Stimulated activated CD4-positive, alpha-beta T cell treated with anti-CD3 and anti-CD28 coated beads, Interleukin-2, amount 100 ng/mL, for 4 hours (primary cell): ENCODE measurements around the gene HINT2.

Source experiments
- DNase-seq: peaks from one replicate; pipeline ENCODE4 v3.0.0-alpha.2; 2020; ENCODE audit warnings: low read depth

Gene HINT2

DNA sequence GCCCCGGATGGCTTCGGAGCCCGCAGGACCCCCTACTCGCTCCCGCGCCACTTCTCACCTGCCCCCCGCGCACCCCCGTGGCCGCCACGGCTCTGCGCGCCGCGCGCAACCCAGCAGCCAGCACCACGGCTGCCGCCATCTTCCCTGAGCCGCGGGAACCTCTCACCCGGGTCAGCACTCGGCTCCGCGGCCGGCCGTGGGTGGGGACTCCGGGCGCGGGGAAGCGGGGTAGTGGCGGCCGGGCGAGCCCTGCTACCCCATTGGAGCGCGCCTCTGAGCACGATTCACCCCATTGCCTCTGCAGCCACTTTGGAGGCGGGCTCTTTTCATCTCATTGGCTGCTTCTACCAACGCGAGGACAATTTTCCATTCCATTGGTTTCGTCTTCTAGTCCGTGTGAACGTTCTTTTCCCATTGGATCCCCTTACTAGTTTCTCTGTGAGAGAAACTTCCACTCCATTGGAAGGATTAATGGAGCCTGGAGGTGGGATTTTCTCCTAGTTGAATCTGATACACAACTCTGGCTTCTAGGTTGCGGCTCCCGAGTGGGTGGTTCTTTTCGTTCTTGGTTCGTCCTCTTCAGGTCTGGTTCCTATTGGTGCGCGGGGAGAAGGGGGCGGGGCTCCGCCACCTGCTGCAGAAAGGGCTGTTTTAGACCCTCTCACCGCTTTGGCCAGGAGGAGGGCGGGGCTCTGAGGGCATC, at the start of gene HINT2:
TSS of gene HINT2 (minus strand) at position 202 of the 703 bp plus-strand sequence. CDS start at position 139, 63 bp downstream.
- peak; percentile 96 for DNase-seq

DNA sequence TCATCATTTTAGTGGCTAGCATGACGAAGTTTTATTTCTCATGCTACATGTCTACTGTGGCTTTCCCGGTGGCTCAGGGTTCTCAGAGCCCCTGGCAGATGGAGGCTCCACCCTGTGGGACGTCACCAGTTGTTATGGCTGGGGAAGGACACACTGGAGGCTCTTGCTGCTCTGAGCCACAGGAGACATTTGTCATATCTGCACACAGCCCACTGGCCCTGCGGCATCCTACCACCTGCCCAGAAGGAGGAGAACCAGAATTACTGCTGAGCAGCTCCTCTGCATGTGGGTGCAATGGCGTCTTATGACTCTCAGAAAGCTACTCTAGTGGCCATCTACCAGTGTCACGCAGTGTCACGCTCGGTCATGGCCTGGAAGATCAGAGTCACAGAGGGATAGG, 48.7 kb upstream of the HINT2 start:
- no peak for DNase-seq

- no peak for DNase-seq
Measured at GRCh38 chr9:35862328-35862727, 47.5 kb upstream of the HINT2 start.

DNA sequence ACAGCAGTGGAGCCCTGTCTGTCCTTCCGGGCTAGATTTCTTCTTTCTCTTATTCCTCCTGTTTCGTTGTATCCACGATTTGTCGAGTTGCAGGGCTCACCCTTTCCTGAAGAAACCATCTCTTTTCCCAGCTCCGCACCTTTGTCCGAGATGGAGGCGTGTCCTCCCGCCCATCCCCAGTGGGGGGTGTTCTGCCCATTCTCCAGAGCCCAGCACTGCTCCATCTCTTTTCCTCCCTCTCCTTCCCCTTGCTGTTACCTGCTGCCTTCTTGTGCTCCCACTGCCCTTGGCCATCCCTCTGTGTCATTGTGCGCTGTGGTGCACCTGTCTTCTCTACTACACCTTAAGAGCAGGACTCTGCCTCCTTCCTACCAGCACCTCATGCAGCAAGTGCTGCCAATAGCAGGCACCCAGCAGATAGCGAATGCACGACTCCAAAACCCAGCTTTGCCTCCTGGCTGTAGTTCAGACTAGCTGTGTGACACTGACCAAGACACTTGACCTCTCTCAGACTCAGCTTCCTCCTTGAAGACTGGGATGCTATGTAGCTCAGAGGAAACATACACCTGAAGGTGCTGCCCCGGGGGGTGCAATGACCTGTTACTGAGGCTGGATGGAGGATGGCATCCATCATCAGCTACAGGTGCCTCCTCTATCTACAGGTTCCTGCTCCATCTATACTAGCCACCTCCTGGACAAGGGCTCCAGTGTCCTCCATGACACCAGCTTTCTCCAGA, 46.5 kb upstream of the HINT2 start:
- no peak for DNase-seq

DNA sequence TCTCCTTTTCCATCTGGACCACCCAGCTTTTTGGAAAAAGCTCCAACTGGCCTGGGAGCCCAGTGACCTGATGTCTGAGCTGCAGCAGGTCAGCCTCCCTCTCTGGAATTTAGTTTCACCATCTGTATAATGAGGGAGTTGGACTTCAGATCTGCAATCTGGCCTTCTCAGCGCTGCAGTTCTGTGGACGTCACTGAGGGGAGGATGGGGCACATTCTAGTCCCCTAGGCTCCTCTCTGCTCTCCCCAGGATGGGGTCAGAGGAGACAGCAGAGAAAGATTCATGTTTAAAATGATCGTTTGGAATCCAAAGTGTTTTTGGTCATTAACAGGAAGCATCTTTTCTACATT, 45.1 kb upstream of the HINT2 start:
- no peak for DNase-seq

GRCh38 chr9:35859310-35859989, 44.6 kb upstream of the HINT2 start:
- no peak for DNase-seq

DNA sequence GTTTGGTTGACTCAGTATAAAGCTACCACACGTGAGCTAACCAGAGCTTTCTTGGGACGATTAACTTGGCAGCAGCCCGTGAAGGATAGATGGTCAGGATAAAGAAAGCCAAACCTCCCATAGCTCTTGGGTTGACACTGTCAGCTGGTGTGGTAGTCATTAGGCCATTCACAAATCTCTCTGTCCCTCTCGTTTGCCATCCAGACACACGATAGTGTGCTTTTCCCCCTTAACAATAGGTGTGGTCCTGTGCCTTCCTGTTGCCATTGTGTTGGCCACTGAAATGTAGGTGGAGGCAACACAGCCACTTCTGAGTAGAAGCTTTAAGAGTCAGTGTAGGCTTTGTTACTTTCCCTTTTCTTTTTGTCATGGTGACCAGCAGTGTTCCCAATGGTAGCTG, 43.6 kb upstream of the HINT2 start:
- no peak for DNase-seq

DNA sequence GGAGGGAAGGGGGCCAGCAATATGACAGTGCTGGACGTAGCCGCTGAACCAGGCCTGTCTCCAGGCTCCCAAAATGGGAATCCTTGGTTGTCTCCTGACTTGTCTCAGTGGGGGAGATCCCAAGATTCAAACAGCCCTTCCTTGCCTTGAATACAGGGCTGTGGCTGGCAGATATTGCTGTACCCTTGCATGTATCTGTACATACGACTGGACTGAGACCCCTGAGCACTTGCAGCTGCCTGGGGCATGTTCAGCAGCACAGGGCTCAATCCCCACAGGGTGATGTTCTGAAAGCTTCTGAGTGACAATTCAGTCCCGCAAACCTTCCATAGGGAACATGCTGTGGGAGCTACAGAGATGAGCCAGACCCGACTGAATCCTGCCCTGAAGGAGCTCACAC, 42.0 kb upstream of the HINT2 start:
- DNase-seq: no peak

DNA sequence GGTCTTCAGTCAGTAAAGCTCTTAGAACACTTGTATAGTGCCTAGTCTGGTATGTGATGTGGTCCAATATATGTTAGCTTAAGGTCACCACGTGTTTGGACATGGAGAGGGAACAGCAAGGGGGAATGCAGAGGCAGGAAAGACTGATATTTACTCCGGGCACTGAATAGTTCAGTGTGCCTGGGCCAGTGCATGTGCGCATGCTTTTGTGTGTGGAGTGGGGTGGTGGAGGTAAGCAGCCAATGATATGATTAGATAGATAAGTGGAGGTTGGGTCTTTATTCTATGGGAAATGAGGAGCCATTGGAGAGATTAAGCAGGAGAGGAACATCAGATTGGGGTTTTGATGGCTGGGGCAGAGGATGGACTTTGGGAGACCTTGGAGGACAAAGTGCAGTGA, 41.4 kb upstream of the HINT2 start:
- DNase-seq: no peak

GRCh38 chr9:35854091-35854762, 39.4 kb upstream of the HINT2 start:
- no peak for DNase-seq

DNA sequence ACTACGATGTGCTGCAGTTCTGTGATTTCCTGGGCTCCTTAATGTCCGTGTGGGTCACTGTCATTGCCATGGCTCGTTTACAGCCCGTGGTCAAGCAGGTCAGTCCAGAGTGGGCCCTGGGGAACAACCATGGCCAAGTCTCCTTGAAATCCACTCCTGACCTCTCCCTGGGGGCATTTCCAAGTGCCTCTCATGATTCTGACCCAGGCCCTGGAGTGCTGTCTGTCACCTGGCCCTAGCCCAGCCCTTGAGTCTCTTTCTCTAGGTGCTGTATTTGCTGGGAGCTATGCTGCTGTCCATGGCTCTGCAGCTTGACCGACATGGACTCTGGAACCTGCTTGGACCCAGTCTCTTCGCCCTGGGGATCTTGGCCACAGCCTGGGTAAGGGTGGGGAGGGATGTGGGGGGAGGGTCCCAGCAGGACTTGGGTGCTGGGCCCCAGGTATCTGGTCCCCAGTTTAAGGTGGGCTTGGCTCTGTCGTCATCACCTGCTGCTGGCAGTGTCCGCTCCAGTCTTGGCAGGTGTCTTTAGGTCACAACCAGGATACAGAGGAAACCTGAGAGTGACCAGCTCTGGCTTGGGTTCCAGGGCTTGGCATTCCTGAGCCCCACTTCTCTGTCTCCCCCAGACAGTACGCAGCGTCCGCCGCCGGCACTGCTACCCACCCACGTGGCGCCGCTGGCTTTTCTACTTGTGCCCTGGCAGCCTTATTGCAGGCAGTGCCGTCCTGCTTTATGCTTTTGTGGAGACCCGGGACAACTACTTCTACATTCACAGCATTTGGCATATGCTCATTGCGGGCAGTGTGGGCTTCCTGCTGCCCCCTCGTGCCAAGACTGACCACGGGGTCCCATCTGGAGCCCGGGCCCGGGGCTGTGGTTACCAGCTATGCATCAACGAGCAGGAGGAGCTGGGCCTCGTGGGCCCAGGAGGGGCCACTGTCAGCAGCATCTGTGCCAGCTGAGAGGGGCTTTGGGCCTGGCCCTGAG, 38.3 kb upstream of the HINT2 start:
- DNase-seq: no peak

DNA sequence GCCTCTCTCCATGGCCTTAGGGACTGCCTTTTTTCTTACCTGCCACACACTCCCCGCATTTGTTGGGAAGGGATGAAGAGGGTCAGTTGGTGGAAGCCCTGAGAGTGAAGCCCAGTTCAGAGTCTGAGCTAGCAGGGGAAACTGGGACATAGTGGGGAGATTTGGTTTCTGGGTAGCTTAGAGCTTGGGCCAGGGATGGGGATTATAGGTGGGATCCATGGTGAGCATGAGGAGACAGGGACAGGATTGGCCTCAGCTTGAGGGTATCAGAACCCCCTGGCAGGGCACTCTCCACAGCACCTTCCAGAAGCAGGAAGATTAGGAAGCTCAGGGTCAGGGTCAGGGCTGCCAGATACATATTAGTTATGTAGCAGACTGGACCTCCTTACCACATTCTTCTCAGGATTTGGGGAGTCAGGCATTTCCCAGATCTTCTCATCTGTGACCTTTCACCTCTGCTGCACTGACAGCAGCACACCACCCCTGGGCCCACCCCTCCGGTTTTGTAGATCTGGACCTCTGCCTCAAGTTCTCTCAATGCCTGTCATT, 37.5 kb upstream of the HINT2 start:
- no peak for DNase-seq

DNA sequence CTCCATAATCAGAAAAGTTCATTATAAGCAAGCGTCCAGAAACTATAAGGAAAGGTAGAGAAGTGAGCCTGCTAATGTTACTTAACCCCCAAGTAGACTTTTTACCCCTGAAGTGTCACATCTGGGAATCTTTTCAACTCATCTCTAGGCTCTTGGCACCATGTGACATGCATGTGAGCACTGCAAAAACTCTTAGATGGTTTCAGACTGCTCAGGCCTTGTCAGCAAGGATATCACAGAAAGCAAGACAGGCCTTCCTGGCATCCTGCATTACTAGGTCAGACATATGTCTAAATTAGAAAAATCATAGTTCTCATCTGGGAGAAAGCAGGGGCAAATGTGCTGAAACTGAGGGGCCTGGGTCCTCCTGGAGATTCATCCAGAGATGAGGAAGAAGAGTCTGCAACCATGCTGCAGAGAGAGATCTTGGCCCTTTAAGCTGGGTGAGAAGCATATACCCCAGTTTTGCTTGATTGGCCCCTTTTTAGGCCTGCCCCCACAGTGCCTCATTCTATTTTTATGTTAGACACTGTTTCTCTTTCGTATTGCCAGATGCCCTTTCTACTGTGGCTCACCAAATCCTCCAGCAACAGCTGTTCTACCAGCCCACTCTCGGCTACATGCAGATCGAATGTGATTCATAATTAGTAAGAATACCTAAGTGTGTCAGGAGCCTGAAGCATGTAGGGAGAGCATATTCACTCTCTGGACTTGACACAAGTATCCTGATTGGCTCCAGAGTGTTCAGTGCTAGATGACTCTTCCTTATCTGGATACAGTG, 33.1 kb upstream of the HINT2 start:
- DNase-seq: no peak

DNA sequence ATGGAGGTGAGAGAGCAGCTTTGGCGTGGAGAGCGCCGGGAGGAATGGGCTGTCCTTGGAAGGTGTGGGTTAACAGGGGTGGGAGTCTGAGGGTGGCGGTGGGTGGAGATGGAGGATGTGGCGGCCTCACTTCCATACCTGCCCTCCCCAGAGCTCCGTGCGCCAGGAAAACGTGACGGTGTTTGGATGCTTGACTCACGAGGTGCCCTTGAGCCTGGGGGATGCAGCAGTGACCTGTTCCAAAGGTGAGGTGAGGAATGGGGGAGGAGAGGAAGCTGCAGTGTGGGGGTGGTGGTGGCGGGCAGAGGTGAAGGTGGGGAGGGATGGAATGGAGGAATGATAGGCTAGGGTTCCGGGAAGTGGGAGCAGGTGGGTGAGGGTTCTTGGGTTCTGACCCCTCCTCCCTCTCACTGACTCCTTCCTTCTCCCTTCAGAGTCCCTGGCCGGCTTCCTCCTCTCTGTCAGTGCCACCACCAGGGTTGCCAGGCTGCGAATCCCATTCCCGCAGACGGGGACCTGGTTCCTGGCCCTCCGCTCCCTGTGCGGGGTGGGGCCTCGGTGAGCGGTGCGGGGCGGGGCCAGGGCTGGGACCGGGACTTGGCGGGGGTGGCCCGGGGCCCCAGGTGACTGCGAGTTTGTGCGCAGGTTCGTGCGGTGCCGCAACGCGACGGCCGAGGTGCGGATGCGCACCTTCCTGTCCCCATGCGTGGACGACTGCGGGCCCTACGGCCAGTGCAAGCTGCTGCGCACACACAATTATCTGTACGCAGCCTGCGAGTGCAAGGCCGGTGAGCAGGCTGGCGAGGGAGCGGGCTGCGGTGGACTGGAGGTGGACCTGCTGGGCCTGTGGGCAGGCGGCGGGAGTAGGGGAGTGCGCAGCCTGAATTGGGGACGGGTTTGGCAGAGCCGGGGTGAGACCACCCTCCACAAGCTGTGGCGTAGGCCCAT, 31.3 kb upstream of the HINT2 start:
- no peak for DNase-seq

- DNase-seq: no peak
Measured at GRCh38 chr9:35844628-35845270, 29.9 kb upstream of the HINT2 start.

DNA sequence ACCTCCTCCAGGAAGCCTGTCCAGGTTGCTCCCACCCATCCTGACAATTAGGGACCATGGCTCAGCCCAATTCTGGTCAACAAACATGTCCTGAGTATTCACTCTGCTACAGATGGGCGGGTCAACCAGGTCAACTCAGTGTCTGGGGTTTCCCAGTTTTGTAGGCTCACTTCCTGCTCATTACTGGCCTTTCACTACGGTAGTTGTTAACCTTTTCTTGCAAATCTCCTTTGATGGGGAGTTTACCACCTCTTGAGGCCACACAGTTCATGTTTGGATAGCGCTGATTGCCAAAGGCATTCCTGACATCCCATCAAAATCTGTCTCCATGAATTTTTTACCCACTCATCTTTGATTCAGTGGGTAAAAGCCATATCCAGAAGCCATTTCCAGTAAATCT, 28.0 kb upstream of the HINT2 start:
- DNase-seq: no peak

GRCh38 chr9:35842020-35842745, 27.3 kb upstream of the HINT2 start:
- no peak for DNase-seq

DNA sequence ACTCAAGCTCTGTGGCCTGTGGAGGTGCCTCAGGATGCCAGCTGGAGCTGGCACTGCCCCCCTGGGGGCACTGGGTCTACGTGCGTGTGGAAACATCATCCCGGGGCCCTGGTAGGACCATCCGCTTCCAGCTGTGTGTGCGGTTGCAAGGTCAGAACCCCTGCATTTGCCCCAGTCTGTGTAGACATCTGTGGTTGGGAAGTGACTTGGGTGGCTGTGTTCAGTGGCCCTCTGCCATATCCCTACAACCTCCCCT, 26.7 kb upstream of the HINT2 start:
- DNase-seq: no peak
